ENCODE measurements around the gene PTPRM.

DNA sequence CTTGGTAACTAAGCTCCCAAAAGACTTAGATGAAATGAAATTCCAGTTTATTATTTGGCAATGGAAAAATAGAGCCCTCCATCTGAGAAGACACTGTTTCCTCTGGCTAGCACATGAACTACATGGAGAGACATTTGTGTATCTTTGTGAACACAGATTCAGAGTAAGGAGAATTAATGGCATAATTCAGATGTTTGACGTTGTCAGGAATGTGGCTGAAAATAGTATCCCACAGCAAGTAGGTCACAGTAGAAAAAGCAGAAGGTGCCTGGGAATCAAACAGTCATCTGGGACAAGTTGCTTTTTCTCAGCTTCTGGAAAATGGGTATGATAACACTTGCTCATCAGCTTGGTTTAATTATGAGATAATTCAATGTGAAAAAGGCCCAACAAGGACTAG lies 288.6 kb downstream of the PTPRM start:
- TF ChIP-seq EZH2phosphoT487 (IDR thresholded peaks at IDR 0.05; ENCODE audit: insufficient read depth, low read depth) (no peak), EZH2 (IDR thresholded peaks at IDR 0.05; ENCODE audit: insufficient read depth, poor library complexity, severe bottlenecking) (no peak)
